ENCODE results near the gene KRTAP4-12.
"Not testable (repeated sequence)": the region's sequence is repeated elsewhere in the genome, so short reads cannot be mapped to it uniquely, and the experiment has no call there.

KRTAP4-12 gene

DNA sequence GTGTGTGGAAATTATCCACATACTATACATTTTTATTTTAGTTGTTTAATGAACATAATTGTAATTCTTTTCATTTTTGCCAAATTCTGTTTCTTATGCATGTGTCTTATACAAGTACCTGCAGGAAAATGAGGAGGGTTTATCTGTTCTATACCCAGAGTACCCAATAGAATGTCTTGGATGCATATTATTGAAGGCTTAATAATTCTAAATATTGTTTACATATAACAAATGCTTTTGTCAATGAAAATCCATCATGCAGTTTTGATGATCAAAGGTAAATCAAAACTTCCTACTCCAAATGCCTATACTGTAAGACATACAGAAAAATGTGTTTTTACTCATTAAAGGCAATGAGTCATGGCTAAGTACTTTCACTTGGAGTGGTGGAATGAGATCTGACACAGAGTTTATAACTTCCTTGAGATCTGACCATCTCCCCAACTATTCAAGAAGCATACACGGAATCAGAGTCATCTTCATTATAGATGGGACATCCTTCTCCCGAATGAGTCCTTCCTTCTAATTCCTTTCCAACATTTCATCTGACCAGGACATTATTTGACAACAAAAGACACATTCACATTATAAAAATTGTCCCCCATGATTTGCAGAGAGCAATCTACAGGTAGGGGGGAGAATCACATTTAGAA is 19.5 kb downstream of the KRTAP4-12 start:
- peaks cover 21% of the 10 kb centered on the region for H3K4me1 ChIP-seq (ENCODE audit: insufficient read depth, low read length)
- not testable (repeated sequence) for H3K4me3 ChIP-seq (ENCODE audit: low read length); H3K9ac ChIP-seq (ENCODE audit: low read depth, low read length); H3K27ac ChIP-seq (ENCODE audit: low read depth, low read length); H3K9me3 ChIP-seq (ENCODE audit: insufficient read depth, low read depth, low read length); H3K36me3 ChIP-seq (ENCODE audit: insufficient read depth, low read length); H3K27me3 ChIP-seq (ENCODE audit: insufficient read depth, low read length)
- WGBS: 88% methylated on average over 2 of the region's 2 CpGs

DNA sequence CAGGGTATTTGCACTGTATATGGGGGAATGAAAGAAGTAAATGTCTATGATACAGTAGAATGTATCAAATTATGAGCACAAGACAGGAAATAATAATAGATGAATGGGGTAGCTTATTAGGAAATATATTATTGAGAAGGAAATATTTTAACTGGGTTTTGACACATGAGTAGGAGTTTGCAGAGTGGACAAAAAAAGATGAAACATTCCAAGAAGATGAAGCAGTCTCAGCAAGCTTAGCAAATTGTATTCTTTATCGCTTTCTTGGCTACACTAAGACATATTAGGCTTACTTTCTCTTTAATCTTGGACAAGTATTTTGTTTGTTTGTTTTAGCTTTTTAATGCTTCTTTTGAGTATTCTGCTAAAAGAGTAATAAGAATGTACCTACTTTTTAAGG is 20.1 kb downstream of the KRTAP4-12 start:
- WGBS: no CpG with 5 or more reads among the region's 1 CpG

DNA sequence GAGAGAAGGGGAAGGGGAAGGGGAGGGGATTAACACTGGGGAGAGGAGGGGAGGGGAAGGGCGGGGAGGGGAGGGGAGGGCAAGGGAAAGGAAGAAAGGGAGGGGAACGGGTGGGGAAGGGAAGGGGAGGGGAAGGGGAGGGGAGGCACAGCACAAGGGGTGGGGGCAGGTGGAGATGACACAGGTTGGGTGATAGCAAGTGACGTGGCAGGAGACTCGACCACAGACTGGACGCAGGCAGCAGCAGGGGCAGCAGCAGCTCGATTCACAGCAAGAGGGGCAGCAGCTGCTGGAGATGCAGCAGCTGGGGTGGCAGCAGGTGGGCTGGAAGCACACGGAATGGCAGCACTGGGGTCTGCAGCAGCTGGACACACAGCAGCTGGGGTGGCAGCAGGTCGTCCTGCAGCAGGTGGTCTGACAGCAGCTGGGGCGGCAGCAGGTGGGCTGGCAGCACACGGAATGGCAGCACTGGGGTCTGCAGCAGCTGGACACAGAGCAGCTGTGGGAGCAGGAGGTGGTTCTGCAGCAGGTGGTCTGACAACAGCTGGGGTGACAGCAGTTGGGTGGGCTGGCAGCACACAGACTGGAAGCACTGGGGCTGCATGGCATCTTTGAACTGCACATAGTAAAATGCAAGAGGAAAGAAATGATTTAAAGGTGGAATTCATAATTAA is 22.3 kb downstream of the KRTAP4-12 start, which contains the start of gene KRTAP4-16:
Gene KRTAP4-16, minus strand, starts transcription at position 624 of the 674 bp plus-strand sequence. Its CDS starts 0 bp downstream, at position 624.
- Histone ChIP-seq H3K27ac (ENCODE audit: low read depth, low read length) (no peak within 1 kb of the TSS), H3K4me3 (ENCODE audit: low read length) (no peak within 1 kb of the TSS), H3K9me3 (ENCODE audit: insufficient read depth, low read depth, low read length) (no peaks in the 10 kb centered on the region), H3K9ac (ENCODE audit: low read depth, low read length) (no peak within 1 kb of the TSS), H3K27me3 (ENCODE audit: insufficient read depth, low read length) (no peaks in the 10 kb centered on the region), H3K4me1 (ENCODE audit: insufficient read depth, low read length) (peaks cover 4% of the 10 kb centered on the region), H3K36me3 (ENCODE audit: insufficient read depth, low read length) (no peaks in the 10 kb centered on the region)
- WGBS: 61% methylated on average over 9 of the region's 10 CpGs

More for the DNA sequence above, 20.1 kb downstream of the KRTAP4-12 start:
- H3K4me1 ChIP-seq (ENCODE audit: insufficient read depth, low read length): peaks cover 21% of the 10 kb centered on the region
- H3K9me3 ChIP-seq (ENCODE audit: insufficient read depth, low read depth, low read length): no peaks in the 10 kb centered on the region
- H3K36me3 ChIP-seq (ENCODE audit: insufficient read depth, low read length): no peaks in the 10 kb centered on the region
- H3K27me3 ChIP-seq (ENCODE audit: insufficient read depth, low read length): no peaks in the 10 kb centered on the region
- no peak overlapping the region for H3K4me3 ChIP-seq (ENCODE audit: low read length)
- no peak overlapping the region for H3K9ac ChIP-seq (ENCODE audit: low read depth, low read length)
- no peak overlapping the region for H3K27ac ChIP-seq (ENCODE audit: low read depth, low read length)

DNA sequence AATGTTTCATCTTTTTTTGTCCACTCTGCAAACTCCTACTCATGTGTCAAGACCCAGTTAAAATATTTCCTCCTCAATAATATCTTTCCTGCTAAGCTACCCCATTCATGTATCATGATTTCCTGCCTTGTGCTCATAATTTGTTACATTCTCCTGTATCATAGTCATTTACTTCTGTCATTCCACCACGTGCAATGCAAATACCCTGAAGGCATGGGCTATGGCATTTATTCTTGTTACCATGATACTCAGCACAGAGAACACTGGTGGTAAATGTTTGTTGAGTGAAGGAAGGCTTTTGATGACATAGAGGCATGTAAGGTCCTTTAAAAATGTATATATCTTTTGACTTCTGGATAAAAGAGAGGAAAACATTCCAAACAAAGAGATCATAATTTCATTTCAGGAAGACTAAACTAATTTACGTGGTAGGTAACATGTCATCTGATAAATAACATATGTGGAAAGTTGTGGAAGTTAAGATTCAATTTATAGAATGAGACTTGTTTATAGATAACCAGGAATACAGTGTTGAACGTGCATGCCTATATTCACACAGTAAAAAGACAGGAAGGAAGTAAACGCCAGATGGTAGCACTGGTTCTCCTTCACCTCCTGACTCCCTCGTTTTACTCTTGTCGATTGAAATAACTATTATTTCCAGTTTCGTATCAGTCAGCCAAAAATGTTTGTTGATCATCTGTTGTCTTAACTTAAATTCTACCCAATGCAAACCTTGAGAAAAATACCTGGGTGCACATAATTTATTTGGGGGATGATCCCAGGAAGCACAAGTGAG is 24.1 kb downstream of the KRTAP4-12 start:
- H3K27ac ChIP-seq (ENCODE audit: low read depth, low read length); H3K9ac ChIP-seq (ENCODE audit: low read depth, low read length); H3K36me3 ChIP-seq (ENCODE audit: insufficient read depth, low read length); H3K4me1 ChIP-seq (ENCODE audit: insufficient read depth, low read length); H3K4me3 ChIP-seq (ENCODE audit: low read length); H3K9me3 ChIP-seq (ENCODE audit: insufficient read depth, low read depth, low read length); H3K27me3 ChIP-seq (ENCODE audit: insufficient read depth, low read length): not testable (repeated sequence)
- 95% methylated on average over 7 of the region's 7 CpGs for WGBS

DNA sequence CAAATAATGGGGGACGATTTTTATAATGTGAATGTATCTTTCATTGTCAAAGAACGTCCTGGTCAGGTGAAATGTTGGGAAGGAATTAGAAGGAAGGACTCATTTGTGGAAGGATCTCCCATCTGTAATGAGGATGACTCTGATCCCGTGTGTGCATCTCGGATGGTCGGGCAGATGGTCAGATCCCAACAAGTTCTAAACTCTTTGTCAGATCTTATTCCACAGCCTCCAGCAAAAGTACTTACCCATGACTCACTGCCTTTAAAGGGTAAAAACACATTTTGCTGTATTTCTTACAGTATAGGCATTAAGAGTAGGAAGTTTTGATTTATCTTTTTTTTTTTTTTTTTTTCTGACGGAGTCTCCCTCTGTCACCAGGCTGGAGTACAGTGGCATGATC is 25.5 kb downstream of the KRTAP4-12 start:
- Histone ChIP-seq H3K9ac (ENCODE audit: low read depth, low read length) (no peak overlapping the region), H3K4me3 (ENCODE audit: low read length) (no peak overlapping the region), H3K4me1 (ENCODE audit: insufficient read depth, low read length) (no peaks in the 10 kb centered on the region), H3K27ac (ENCODE audit: low read depth, low read length) (no peak overlapping the region), H3K9me3 (ENCODE audit: insufficient read depth, low read depth, low read length) (0 out of 2 replicates have a peak, but pooled peaks cover 3% of the 10 kb centered on the region), H3K36me3 (ENCODE audit: insufficient read depth, low read length) (no peaks in the 10 kb centered on the region), H3K27me3 (ENCODE audit: insufficient read depth, low read length) (no peaks in the 10 kb centered on the region)
- 94% methylated on average over 6 of the region's 6 CpGs for WGBS

DNA sequence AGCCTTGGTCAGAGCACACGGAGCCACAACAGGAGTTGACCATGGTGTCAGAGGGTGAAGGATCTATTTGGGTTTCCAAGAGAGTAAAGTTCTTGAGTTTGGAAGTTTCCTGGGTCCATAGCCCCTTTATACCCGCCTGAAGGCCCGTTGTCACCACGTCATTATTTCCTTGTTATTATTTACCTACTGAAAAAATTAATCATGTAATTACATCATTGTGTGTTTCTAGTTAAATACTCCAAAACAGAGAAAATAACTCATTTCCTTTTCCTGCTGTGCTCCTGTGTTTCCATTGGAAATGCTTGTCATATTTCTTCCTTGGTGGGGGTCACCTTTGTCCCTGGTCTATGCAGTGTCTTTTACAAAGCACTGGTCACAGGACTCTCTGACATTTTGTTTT is 25.9 kb downstream of the KRTAP4-12 start, which contains the start of gene KRTAP4-8:
Gene KRTAP4-8, minus strand, starts transcription at position 101 of the 400 bp plus-strand sequence. Its CDS starts 58 bp downstream, at position 43.
- Histone ChIP-seq H3K36me3 (ENCODE audit: insufficient read depth, low read length) (no peaks in the 10 kb centered on the region), H3K4me3 (ENCODE audit: low read length) (no peak within 1 kb of the TSS), H3K4me1 (ENCODE audit: insufficient read depth, low read length) (no peaks in the 10 kb centered on the region), H3K9ac (ENCODE audit: low read depth, low read length) (no peak within 1 kb of the TSS), H3K27me3 (ENCODE audit: insufficient read depth, low read length) (no peaks in the 10 kb centered on the region), H3K9me3 (ENCODE audit: insufficient read depth, low read depth, low read length) (0 out of 2 replicates have a peak, but pooled peaks cover 3% of the 10 kb centered on the region), H3K27ac (ENCODE audit: low read depth, low read length) (no peak within 1 kb of the TSS)
- WGBS: 73% methylated on average over 1 of the region's 4 CpGs

DNA sequence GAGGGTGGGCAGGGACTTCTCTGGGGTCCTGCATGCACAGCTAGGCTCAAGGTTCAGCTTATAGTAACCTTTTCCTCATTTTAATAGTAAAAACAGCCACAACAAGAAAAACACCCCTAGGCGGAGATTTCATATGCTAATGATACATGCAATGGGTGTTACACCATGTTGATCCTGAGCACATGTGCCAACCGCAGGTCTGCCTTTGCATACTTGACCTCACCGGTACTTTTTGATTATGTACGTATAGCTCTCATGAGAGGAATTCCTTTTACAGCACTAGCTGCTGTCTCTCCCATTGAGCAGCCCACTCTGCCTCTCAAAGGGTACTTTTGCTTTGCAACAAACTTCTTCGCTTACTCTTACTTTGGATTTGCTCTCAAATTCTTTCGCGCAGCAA is 27.9 kb downstream of the KRTAP4-12 start:
- Histone ChIP-seq H3K27ac (ENCODE audit: low read depth, low read length) (no peak overlapping the region), H3K36me3 (ENCODE audit: insufficient read depth, low read length) (no peaks in the 10 kb centered on the region), H3K9ac (ENCODE audit: low read depth, low read length) (no peak overlapping the region), H3K4me3 (ENCODE audit: low read length) (no peak overlapping the region), H3K27me3 (ENCODE audit: insufficient read depth, low read length) (no peaks in the 10 kb centered on the region), H3K9me3 (ENCODE audit: insufficient read depth, low read depth, low read length) (peaks cover 18% of the 10 kb centered on the region; the same call in 1 of the 2 replicates), H3K4me1 (ENCODE audit: insufficient read depth, low read length) (no peaks in the 10 kb centered on the region)
- WGBS: 96% methylated on average over 7 of the region's 7 CpGs

DNA sequence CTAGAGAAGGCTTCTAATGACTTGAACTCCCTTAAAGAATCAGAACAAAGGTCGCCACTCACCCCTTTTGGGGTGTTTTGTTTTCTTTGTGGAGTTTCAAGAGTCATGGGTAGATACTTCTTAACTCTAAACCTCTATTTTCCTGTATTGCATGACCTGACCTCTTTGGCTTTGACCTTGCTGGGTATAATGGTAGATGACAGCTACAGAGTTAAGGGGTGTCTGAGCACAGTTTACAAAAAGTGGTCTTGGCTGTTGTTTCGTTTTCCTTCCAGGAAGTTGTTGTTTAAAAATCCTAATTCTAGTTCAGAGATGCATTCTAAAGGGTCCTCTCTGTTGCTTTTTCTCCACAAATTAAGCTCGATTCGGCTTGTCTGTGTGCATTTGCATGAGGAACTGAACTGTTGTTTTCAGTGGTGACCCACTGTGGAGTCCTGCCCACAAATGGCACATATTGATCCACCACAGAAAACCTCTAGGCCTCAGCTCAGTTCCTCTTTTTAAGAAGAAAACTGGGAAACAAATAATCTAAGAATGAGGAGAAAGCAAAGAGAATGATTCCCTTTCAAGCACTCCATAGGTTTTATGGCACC is 35.1 kb downstream of the KRTAP4-12 start:
- H3K9ac ChIP-seq (ENCODE audit: low read depth, low read length); H3K27ac ChIP-seq (ENCODE audit: low read depth, low read length); H3K27me3 ChIP-seq (ENCODE audit: insufficient read depth, low read length); H3K4me3 ChIP-seq (ENCODE audit: low read length); H3K4me1 ChIP-seq (ENCODE audit: insufficient read depth, low read length); H3K36me3 ChIP-seq (ENCODE audit: insufficient read depth, low read length): not testable (repeated sequence)
- 79% methylated on average over 3 of the region's 4 CpGs for WGBS
- H3K9me3 ChIP-seq (ENCODE audit: insufficient read depth, low read depth, low read length): peaks cover 22% of the 10 kb centered on the region; the same call in 1 of the 2 replicates

DNA sequence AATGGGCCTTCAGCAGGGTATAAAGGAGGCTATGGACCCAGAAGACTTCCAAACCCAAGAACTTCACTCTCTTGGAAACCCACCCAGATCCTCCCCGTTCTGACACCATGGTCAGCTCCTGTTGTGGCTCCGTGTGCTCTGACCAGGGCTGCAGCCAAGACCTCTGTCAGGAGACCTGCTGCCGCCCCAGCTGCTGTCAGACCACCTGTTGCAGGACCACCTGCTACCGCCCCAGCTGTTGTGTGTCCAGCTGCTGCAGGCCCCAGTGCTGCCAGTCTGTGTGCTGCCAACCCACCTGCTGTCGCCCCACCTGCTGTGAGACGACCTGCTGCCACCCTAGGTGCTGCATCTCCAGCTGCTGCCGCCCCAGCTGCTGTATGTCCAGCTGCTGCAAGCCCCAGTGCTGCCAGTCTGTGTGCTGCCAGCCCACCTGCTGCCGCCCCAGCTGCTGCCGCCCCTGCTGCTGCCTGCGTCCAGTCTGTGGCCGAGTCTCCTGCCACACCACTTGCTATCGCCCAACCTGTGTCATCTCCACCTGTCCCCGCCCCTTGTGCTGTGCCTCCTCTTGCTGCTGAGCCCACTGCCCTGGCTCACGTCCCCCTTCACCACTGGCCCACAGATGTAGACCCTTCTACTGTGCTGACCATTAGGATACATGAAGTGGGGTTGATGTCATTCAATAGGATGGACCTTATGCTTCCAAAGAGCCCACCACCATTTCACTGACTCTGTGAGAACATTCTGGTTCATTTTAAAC is 39.7 kb downstream of the KRTAP4-12 start, which contains the start of gene KRTAP4-7:
Gene KRTAP4-7, plus strand, starts transcription at position 51 of the 757 bp plus-strand sequence. Its CDS starts 57 bp downstream, at position 108.
- not testable (repeated sequence) for H3K27ac ChIP-seq (ENCODE audit: low read depth, low read length); H3K36me3 ChIP-seq (ENCODE audit: insufficient read depth, low read length); H3K9ac ChIP-seq (ENCODE audit: low read depth, low read length); H3K4me1 ChIP-seq (ENCODE audit: insufficient read depth, low read length); H3K9me3 ChIP-seq (ENCODE audit: insufficient read depth, low read depth, low read length); H3K27me3 ChIP-seq (ENCODE audit: insufficient read depth, low read length); H3K4me3 ChIP-seq (ENCODE audit: low read length)
- WGBS: 91% methylated on average over 13 of the region's 14 CpGs

DNA sequence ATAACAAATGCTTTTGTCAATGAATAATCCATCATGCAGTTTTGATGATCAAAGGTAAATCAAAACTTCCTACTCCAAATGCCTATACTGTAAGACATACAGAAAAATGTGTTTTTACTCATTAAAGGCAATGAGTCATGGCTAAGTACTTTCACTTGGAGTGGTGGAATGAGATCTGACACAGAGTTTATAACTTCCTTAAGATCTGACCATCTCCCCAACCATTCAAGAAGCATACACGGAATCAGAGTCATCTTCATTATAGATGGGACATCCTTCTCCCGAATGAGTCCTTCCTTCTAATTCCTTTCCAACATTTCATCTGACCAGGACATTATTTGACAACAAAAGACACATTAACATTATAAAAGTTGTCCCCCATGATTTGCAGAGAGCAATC is 40.6 kb downstream of the KRTAP4-12 start:
- not testable (repeated sequence) for H3K27me3 ChIP-seq (ENCODE audit: insufficient read depth, low read length); H3K9me3 ChIP-seq (ENCODE audit: insufficient read depth, low read depth, low read length); H3K36me3 ChIP-seq (ENCODE audit: insufficient read depth, low read length); H3K4me3 ChIP-seq (ENCODE audit: low read length); H3K4me1 ChIP-seq (ENCODE audit: insufficient read depth, low read length); H3K9ac ChIP-seq (ENCODE audit: low read depth, low read length); H3K27ac ChIP-seq (ENCODE audit: low read depth, low read length)
- 80% methylated on average over 2 of the region's 2 CpGs for WGBS
